ENCODE measurements around the gene TXLNA. TPM values are rescaled to one million over a fixed set of nuclear protein-coding genes. Genes with fewer than 3 reads are reported as not detected.

TXLNA gene
- 22.5 and 31.7 TPM in 2 replicates for polyA plus RNA-seq (2011; rRNA removed)
- 12.8 and 16.6 TPM in 2 replicates for polyA plus RNA-seq (2012; cell fraction: cytosol; rRNA removed)
- 24.6 and 35.0 TPM in 2 replicates for polyA plus RNA-seq (2012; cell fraction: nucleus; rRNA removed)
- 23.9 to 26.0 TPM (median 25.0 TPM) in 3 replicates for polyA plus RNA-seq (2017; fragmentation: RNase III; extraction: RNeasy Plus Mini Kit Qiagen cat#74134 plus additional on column Dnase treatment)
- polyA minus RNA-seq (2011; rRNA and poly(A)+ RNA removed), result 30.1 and 31.9 TPM in 2 replicates

DNA sequence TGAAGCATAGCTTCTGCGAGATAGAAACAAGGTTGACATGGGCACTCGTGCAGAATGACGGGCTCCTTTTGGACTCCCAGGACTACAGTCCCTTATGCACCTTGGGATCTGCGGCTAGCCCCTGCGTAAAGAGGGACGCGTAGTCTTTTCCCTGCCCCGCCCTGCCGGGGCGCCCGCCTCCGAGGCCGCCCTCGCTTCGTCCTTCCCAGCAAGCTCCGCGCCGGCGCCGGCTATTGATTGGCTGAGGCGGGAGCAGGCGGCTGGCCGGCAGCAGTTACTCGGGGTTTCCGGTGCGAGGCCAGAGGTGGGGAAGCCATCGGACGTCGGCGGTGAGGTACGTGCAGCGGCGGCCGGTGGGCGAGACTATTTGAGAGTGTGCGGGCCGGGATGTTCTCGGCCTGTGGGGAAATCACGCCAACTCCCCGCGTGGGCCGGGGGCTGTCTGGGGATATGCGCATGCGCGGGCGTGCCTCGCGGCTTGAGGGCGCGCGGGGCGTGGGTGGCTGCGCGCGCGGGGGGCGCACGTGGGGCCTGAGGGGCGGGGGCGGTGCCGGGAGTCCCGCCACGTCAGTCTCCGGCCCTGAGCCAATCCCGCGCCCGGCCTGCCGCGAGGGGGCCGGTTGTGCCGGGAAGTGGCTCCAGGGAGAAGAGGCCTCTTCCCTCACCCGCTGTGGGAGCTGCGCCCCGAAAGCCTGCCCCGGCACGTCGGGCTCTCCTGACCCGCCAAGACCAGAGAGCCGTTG is at the start of gene TXLNA:
Gene TXLNA, plus strand, starts transcription at position 233 of the 743 bp plus-strand sequence. CDS start 671 bp downstream, outside the sequence.
- ATAC-seq (peak; percentile 94 to 95), DNase-seq (ENCODE audit: low read depth in 1 of 2, low spot score in 1 of 2) (peak; percentile 90 to 92), FAIRE-seq (no peak)
- 0% methylated on average over 4 of the region's 79 CpGs for WGBS (ENCODE audit: missing lambda C conversion rate)
- Histone ChIP-seq H3K9me3 (no peaks in the 10 kb centered on the region), H3K4me2 (peak within 1 kb of the TSS; percentile 95), H3K4me3 (peak within 1 kb of the TSS; percentile 90), H3K27ac (peak within 1 kb of the TSS; percentile 89 to 94), H3K4me1 (peaks cover 33% of the 10 kb centered on the region)
- POLR2A ChIA-PET, result interaction anchor here (0.5 to 2.0 kb wide), 17 partner anchors 12 to 153 kb away, joined by 3 to 16 read pairs (median 4); partner anchors contain the start of genes CCDC28B, IQCC and KPNA6
- CTCF ChIA-PET, result interaction anchor here (0.6 to 1.7 kb wide), 3 partner anchors 26 to 534 kb away, joined by 5 to 9 read pairs (median 7); no protein-coding TSS in a partner anchor
- no peak for TF ChIP-seq ZC3H11A (IDR thresholded peaks at IDR 0.05)
- TF ChIP-seq CBX2 (IDR thresholded peaks at IDR 0.05; ENCODE audit: borderline replicate concordance, low read depth), result no peak
- no peak for TF ChIP-seq RCOR1 (IDR thresholded peaks at IDR 0.05; ENCODE audit: low read depth, low read length)
- no peak for TF ChIP-seq TP53 (CRISPR knock-in tag; IDR thresholded peaks at IDR 0.05)
- no peak for TF ChIP-seq TFCP2L1 (CRISPR knock-in tag; IDR thresholded peaks at IDR 0.05)
- TF ChIP-seq HOXB13 (CRISPR knock-in tag; IDR thresholded peaks at IDR 0.05; ENCODE audit: low read depth), result no peak
- TF ChIP-seq, protein P1, sequence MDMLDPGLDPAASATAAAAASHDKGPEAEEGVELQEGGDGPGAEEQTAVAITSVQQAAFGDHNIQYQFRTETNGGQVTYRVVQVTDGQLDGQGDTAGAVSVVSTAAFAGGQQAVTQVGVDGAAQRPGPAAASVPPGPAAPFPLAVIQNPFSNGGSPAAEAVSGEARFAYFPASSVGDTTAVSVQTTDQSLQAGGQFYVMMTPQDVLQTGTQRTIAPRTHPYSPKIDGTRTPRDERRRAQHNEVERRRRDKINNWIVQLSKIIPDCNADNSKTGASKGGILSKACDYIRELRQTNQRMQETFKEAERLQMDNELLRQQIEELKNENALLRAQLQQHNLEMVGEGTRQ (IDR thresholded peaks at IDR 0.05), result peak; percentile 40
- TF ChIP-seq, protein P2, sequence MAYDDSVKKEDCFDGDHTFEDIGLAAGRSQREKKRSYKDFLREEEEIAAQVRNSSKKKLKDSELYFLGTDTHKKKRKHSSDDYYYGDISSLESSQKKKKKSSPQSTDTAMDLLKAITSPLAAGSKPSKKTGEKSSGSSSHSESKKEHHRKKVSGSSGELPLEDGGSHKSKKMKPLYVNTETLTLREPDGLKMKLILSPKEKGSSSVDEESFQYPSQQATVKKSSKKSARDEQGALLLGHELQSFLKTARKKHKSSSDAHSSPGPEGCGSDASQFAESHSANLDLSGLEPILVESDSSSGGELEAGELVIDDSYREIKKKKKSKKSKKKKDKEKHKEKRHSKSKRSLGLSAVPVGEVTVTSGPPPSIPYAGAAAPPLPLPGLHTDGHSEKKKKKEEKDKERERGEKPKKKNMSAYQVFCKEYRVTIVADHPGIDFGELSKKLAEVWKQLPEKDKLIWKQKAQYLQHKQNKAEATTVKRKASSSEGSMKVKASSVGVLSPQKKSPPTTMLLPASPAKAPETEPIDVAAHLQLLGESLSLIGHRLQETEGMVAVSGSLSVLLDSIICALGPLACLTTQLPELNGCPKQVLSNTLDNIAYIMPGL (CRISPR knock-in tag; IDR thresholded peaks at IDR 0.05; ENCODE audit: borderline replicate concordance), result no peak
- TF ChIP-seq PHF8 (IDR thresholded peaks at IDR 0.05; ENCODE audit: borderline replicate concordance, low read depth), result peak; percentile 74; the same call in 1 of the 2 replicates
- TF ChIP-seq FOXS1 (CRISPR knock-in tag; IDR thresholded peaks at IDR 0.05), result no peak
- TF ChIP-seq ESRRA (IDR thresholded peaks at IDR 0.05; ENCODE audit: borderline replicate concordance, low read length), result no peak
- no peak for TF ChIP-seq JUNB (IDR thresholded peaks at IDR 0.05)
- peak; percentile 68 to 89; a peak in 4 of 5 replicates for TF ChIP-seq JUN (IDR thresholded peaks at IDR 0.05)
- no peak for TF ChIP-seq EP300 (IDR thresholded peaks at IDR 0.05)
- TF ChIP-seq, protein P3, sequence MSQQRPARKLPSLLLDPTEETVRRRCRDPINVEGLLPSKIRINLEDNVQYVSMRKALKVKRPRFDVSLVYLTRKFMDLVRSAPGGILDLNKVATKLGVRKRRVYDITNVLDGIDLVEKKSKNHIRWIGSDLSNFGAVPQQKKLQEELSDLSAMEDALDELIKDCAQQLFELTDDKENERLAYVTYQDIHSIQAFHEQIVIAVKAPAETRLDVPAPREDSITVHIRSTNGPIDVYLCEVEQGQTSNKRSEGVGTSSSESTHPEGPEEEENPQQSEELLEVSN (IDR thresholded peaks at IDR 0.05; ENCODE audit: borderline replicate concordance, low read depth), result peak; percentile 92
- TF ChIP-seq, protein P4, sequence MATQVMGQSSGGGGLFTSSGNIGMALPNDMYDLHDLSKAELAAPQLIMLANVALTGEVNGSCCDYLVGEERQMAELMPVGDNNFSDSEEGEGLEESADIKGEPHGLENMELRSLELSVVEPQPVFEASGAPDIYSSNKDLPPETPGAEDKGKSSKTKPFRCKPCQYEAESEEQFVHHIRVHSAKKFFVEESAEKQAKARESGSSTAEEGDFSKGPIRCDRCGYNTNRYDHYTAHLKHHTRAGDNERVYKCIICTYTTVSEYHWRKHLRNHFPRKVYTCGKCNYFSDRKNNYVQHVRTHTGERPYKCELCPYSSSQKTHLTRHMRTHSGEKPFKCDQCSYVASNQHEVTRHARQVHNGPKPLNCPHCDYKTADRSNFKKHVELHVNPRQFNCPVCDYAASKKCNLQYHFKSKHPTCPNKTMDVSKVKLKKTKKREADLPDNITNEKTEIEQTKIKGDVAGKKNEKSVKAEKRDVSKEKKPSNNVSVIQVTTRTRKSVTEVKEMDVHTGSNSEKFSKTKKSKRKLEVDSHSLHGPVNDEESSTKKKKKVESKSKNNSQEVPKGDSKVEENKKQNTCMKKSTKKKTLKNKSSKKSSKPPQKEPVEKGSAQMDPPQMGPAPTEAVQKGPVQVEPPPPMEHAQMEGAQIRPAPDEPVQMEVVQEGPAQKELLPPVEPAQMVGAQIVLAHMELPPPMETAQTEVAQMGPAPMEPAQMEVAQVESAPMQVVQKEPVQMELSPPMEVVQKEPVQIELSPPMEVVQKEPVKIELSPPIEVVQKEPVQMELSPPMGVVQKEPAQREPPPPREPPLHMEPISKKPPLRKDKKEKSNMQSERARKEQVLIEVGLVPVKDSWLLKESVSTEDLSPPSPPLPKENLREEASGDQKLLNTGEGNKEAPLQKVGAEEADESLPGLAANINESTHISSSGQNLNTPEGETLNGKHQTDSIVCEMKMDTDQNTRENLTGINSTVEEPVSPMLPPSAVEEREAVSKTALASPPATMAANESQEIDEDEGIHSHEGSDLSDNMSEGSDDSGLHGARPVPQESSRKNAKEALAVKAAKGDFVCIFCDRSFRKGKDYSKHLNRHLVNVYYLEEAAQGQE (IDR thresholded peaks at IDR 0.05), result no peak
- TF ChIP-seq POLR2AphosphoS2 (conservative IDR thresholded peaks at IDR 0.05; ENCODE audit: low read length), result no peak
- no peak for TF ChIP-seq SMC3 (IDR thresholded peaks at IDR 0.05)
- TF ChIP-seq RFX5 (IDR thresholded peaks at IDR 0.05), result no peak
- TF ChIP-seq EHMT2 (IDR thresholded peaks at IDR 0.05; ENCODE audit: low read depth), result no peak
- TF ChIP-seq, protein P5, sequence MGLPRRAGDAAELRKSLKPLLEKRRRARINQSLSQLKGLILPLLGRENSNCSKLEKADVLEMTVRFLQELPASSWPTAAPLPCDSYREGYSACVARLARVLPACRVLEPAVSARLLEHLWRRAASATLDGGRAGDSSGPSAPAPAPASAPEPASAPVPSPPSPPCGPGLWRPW (IDR thresholded peaks at IDR 0.05), result no peak
- no peak for TF ChIP-seq ZFP36 (IDR thresholded peaks at IDR 0.05; ENCODE audit: borderline replicate concordance, partially characterized antibody)
- TF ChIP-seq POLR2A (IDR thresholded peaks at IDR 0.05; ENCODE audit: low read length), result peak; percentile 64
- no peak for TF ChIP-seq NR3C1 (IDR thresholded peaks at IDR 0.05)
- no peak for TF ChIP-seq CBX8 (IDR thresholded peaks at IDR 0.05)
- TF ChIP-seq CHD4 (IDR thresholded peaks at IDR 0.05; ENCODE audit: borderline replicate concordance), result no peak
- no peak for TF ChIP-seq RARB (CRISPR knock-in tag; IDR thresholded peaks at IDR 0.05)
- TF ChIP-seq, protein P6, sequence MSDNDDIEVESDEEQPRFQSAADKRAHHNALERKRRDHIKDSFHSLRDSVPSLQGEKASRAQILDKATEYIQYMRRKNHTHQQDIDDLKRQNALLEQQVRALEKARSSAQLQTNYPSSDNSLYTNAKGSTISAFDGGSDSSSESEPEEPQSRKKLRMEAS (IDR thresholded peaks at IDR 0.05), result peak; percentile 88
- no peak for TF ChIP-seq SREBF2 (IDR thresholded peaks at IDR 0.05)
- no peak for TF ChIP-seq RAD21 (conservative IDR thresholded peaks at IDR 0.05 in 1 of 2, IDR thresholded peaks at IDR 0.05 in 1 of 2)
- no peak for TF ChIP-seq HDAC2 (IDR thresholded peaks at IDR 0.05)
- TF ChIP-seq, protein P7, sequence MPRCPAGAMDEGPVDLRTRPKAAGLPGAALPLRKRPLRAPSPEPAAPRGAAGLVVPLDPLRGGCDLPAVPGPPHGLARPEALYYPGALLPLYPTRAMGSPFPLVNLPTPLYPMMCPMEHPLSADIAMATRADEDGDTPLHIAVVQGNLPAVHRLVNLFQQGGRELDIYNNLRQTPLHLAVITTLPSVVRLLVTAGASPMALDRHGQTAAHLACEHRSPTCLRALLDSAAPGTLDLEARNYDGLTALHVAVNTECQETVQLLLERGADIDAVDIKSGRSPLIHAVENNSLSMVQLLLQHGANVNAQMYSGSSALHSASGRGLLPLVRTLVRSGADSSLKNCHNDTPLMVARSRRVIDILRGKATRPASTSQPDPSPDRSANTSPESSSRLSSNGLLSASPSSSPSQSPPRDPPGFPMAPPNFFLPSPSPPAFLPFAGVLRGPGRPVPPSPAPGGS (IDR thresholded peaks at IDR 0.05), result 0 out of 3 replicates have a peak, but pooled peaks have one; percentile 54

Measured in A549 (cell line).